Stimulated activated memory B cell treated with anti-CD40 and anti-IgM and Interleukin-4, amounts not matched to agents 10 μg/mL and 1 μg/mL and 100 μg/mL, for 72 hours (primary cell): ENCODE data around the gene SLC25A4.

Source experiments
- ATAC-seq: fragments of 150-1000 bp; cut with Tn5 transposase; 2 replicates; pipeline ENCODE4 v1.10.0; 2021
- H3K27ac Mint-ChIP-seq: one replicate; pipeline ENCODE4 v1.8.0; 2022; ENCODE audit warnings: mild to moderate bottlenecking, mixed read lengths
- H3K27me3 Mint-ChIP-seq: one replicate; pipeline ENCODE4 v1.8.0; 2022; ENCODE audit warnings: mixed read lengths
- H3K36me3 Mint-ChIP-seq: one replicate; pipeline ENCODE4 v1.8.0; 2022; ENCODE audit warnings: mixed read lengths
- H3K4me1 Mint-ChIP-seq: one replicate; pipeline ENCODE4 v1.8.0; 2022; ENCODE audit warnings: mixed read lengths
- H3K4me3 Mint-ChIP-seq: one replicate; pipeline ENCODE4 v1.8.0; 2022; ENCODE audit warnings: mild to moderate bottlenecking, moderate library complexity, mixed read lengths
- H3K9me3 Mint-ChIP-seq: one replicate; pipeline ENCODE4 v1.8.0; 2022; ENCODE audit warnings: mixed read lengths

The SLC25A4 gene

DNA sequence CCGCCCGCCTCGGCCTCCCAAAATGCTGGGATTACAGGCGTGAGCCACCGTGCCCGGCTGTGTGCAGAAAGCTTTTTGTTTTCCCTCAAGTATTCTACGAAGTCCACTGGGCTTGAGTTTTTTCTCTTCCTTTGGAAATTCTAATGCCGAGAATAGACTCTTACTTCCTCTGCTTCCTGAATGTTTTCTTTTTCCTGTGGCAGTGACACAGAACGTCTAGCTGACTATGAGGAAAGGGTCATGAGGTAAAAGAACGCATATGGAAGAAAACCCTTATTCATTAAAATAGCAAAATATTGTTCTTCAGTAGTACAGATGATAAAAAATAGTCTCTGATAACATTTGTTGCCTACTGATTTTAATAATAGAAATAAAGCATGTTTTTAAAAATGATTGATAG is 4.9 kb upstream of the SLC25A4 start:
- H3K36me3 Mint-ChIP-seq, result no peaks in the 10 kb centered on the region
- peaks cover 7% of the 10 kb centered on the region for H3K4me1 Mint-ChIP-seq
- H3K4me3 Mint-ChIP-seq, result no peak overlapping the region
- no peak for ATAC-seq
- H3K27me3 Mint-ChIP-seq, result peaks cover 12% of the 10 kb centered on the region
- H3K9me3 Mint-ChIP-seq, result no peaks in the 10 kb centered on the region
- H3K27ac Mint-ChIP-seq, result no peak overlapping the region

- Mint-ChIP-seq H3K4me1 (peaks cover 15% of the 10 kb centered on the region), H3K4me3 (no peak overlapping the region), H3K27me3 (peaks cover 12% of the 10 kb centered on the region), H3K27ac (no peak overlapping the region), H3K36me3 (no peaks in the 10 kb centered on the region), H3K9me3 (no peaks in the 10 kb centered on the region)
- ATAC-seq, result no peak
Observed at GRCh38 chr4:185139736-185140135, 3.3 kb upstream of the SLC25A4 start.

- no peak overlapping the region for H3K4me3 Mint-ChIP-seq
Observed at GRCh38 chr4:185141777-185142176, 1.3 kb upstream of the SLC25A4 start.

DNA sequence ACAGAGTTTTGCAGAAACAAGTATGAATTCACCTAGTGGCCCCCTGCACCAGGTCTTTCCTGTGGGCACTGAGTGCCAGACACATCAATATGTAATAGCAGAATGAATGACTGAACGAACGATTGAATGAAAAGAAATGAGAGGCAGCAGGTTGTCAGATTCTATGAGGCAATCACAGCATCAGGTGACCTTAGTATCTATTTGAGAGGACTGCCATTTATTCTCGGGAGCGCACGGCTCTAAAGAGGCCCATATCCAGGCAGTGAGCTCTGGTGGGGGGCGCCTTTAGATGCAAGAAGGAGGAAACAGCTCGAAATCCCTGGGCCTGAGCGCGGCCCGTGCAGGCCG is 528 bp upstream of the SLC25A4 start:
- H3K4me1 Mint-ChIP-seq, result peaks cover 15% of the 10 kb centered on the region
- no peaks in the 10 kb centered on the region for H3K9me3 Mint-ChIP-seq
- peak overlapping the region; percentile 87 for H3K4me3 Mint-ChIP-seq
- ATAC-seq, result peak; percentile 48
- peak overlapping the region; percentile 76 for H3K27ac Mint-ChIP-seq
- peaks cover 5% of the 10 kb centered on the region for H3K36me3 Mint-ChIP-seq
- H3K27me3 Mint-ChIP-seq, result peaks cover 8% of the 10 kb centered on the region

More at GRCh38 chr4:185141777-185142176, 1.3 kb upstream of the SLC25A4 start:
- Mint-ChIP-seq H3K9me3 (no peaks in the 10 kb centered on the region), H3K4me1 (peaks cover 15% of the 10 kb centered on the region), H3K36me3 (peaks cover 4% of the 10 kb centered on the region), H3K27ac (no peak overlapping the region), H3K27me3 (peaks cover 12% of the 10 kb centered on the region)
- ATAC-seq, result no peak

- H3K27me3 Mint-ChIP-seq, result no peaks in the 10 kb centered on the region
- H3K9me3 Mint-ChIP-seq, result no peaks in the 10 kb centered on the region
- H3K4me3 Mint-ChIP-seq, result peak overlapping the region; percentile 87
- H3K36me3 Mint-ChIP-seq, result peaks cover 5% of the 10 kb centered on the region
- peaks cover 15% of the 10 kb centered on the region for H3K4me1 Mint-ChIP-seq
- peak; percentile 58 for ATAC-seq
- H3K27ac Mint-ChIP-seq, result peak overlapping the region; percentile 76
Observed at GRCh38 chr4:185143601-185143969, 519 bp downstream of the SLC25A4 start.

GRCh38 chr4:185144601-185145240 is 1.7 kb downstream of the SLC25A4 start:
- peaks cover 9% of the 10 kb centered on the region for H3K36me3 Mint-ChIP-seq
- no peaks in the 10 kb centered on the region for H3K27me3 Mint-ChIP-seq
- H3K4me1 Mint-ChIP-seq, result peaks cover 15% of the 10 kb centered on the region
- no peaks in the 10 kb centered on the region for H3K9me3 Mint-ChIP-seq
- H3K4me3 Mint-ChIP-seq, result no peak overlapping the region
- no peak for ATAC-seq
- H3K27ac Mint-ChIP-seq, result no peak overlapping the region

DNA sequence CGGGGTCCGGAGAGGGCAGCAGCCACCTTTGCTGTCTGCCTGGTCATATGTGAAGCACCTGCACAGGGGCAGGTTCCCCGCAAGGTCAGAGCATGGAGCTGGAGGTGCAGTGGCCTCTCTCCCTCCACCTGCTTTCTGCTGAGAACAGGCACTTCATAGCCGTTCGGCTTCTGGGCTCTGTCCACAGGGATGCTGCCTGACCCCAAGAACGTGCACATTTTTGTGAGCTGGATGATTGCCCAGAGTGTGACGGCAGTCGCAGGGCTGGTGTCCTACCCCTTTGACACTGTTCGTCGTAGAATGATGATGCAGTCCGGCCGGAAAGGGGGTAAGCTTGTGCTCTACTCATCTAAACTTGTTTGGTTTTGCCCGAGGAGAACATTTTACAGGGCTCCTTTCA is 2.5 kb downstream of the SLC25A4 start:
- Mint-ChIP-seq H3K27me3 (no peaks in the 10 kb centered on the region), H3K9me3 (no peaks in the 10 kb centered on the region), H3K27ac (no peak overlapping the region), H3K36me3 (peaks cover 9% of the 10 kb centered on the region), H3K4me1 (peaks cover 15% of the 10 kb centered on the region), H3K4me3 (no peak overlapping the region)
- no peak for ATAC-seq

DNA sequence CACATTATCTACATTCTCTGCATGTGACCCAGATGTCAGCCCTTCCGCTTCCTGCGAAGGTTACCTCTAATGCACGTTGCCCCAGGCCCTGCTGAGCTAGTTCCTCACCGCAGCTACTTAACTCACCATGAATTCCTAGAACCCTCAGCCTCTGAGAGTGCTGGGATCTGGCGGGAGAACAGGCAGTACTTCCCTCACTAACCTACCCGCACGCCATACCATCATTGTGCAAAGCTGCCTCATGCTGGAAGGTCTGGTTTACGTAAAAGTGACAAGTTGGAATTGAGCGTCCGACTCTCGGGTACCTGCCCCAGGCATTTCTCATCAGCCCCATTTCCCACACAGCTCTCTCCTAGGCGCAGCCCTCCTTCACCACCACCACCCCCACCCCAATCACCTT is 6.3 kb downstream of the SLC25A4 start:
- no peak for ATAC-seq
- H3K36me3 Mint-ChIP-seq, result peaks cover 38% of the 10 kb centered on the region
- no peak overlapping the region for H3K4me3 Mint-ChIP-seq
- no peaks in the 10 kb centered on the region for H3K27me3 Mint-ChIP-seq
- no peak overlapping the region for H3K27ac Mint-ChIP-seq
- no peaks in the 10 kb centered on the region for H3K9me3 Mint-ChIP-seq
- no peaks in the 10 kb centered on the region for H3K4me1 Mint-ChIP-seq

DNA sequence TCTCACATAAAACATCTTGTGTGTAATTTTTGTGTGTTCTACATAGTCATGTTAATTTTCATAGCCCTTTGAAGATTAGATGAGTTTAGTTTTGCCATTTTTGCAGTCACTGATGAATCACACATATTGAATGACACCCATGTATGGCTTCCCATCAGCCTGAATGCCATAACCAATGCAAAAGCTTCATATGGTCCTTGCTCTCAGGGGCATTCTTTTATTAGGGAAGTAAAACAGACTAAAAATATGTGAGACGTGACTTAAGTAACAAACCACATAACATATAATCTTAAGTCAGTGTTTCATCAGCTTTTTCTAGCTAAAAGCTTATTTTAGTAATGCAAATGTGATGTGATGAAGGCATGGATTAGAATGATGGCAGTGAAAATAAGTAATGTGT is 8.2 kb downstream of the SLC25A4 start:
- H3K27me3 Mint-ChIP-seq, result no peaks in the 10 kb centered on the region
- no peak overlapping the region for H3K4me3 Mint-ChIP-seq
- no peaks in the 10 kb centered on the region for H3K9me3 Mint-ChIP-seq
- ATAC-seq, result no peak
- H3K4me1 Mint-ChIP-seq, result no peaks in the 10 kb centered on the region
- H3K36me3 Mint-ChIP-seq, result peaks cover 46% of the 10 kb centered on the region
- no peak overlapping the region for H3K27ac Mint-ChIP-seq

GRCh38 chr4:185165605-185166063 is 22.6 kb downstream of the SLC25A4 start:
- peak overlapping the region; percentile 49 for H3K27ac Mint-ChIP-seq
- H3K36me3 Mint-ChIP-seq, result peaks cover 30% of the 10 kb centered on the region
- no peaks in the 10 kb centered on the region for H3K27me3 Mint-ChIP-seq
- no peaks in the 10 kb centered on the region for H3K9me3 Mint-ChIP-seq
- H3K4me1 Mint-ChIP-seq, result peaks cover 17% of the 10 kb centered on the region
- H3K4me3 Mint-ChIP-seq, result peak overlapping the region; percentile 23
- ATAC-seq, result peak; percentile 88

GRCh38 chr4:185167234-185167633 is 24.2 kb downstream of the SLC25A4 start:
- H3K9me3 Mint-ChIP-seq, result no peaks in the 10 kb centered on the region
- H3K27me3 Mint-ChIP-seq, result no peaks in the 10 kb centered on the region
- peaks cover 32% of the 10 kb centered on the region for H3K36me3 Mint-ChIP-seq
- no peak for ATAC-seq
- no peak overlapping the region for H3K27ac Mint-ChIP-seq
- H3K4me3 Mint-ChIP-seq, result no peak overlapping the region
- peaks cover 28% of the 10 kb centered on the region for H3K4me1 Mint-ChIP-seq

DNA sequence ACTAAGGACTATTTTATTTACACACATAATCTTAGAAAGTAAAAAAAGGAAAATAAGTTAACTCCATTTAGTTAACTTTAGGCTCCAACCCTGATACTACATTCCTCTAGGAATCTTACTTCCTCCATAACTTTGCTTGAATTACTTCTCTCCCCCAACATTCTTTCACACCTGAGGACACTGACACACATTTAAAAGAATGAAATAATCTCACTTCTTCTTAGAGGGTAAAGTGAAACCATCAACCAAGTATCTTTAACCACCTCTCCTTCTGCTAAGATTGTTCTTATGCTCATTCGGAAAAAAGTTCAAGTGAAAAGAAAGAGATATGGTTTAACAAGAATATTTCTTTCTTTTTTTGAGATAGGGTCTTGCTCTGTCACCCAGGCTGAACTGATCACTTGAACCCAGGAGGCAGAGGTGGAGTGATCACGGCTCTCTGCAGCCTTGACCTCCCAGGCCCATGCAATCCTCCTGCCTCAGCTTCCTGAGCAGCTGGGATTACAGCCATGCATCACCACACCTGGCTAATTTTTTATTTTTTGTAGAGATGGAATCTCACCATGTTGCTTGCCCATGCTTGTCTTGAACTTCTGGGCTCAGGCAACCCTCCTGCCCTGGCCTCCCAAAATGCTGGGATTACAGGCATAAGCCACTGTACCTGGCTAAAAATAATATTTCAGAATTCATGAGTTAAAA is 28.5 kb downstream of the SLC25A4 start:
- Mint-ChIP-seq H3K4me1 (peaks cover 16% of the 10 kb centered on the region), H3K27ac (peak overlapping the region; percentile 12), H3K9me3 (no peaks in the 10 kb centered on the region), H3K27me3 (no peaks in the 10 kb centered on the region), H3K4me3 (no peak overlapping the region), H3K36me3 (peaks cover 34% of the 10 kb centered on the region)
- peak; percentile 67 for ATAC-seq

DNA sequence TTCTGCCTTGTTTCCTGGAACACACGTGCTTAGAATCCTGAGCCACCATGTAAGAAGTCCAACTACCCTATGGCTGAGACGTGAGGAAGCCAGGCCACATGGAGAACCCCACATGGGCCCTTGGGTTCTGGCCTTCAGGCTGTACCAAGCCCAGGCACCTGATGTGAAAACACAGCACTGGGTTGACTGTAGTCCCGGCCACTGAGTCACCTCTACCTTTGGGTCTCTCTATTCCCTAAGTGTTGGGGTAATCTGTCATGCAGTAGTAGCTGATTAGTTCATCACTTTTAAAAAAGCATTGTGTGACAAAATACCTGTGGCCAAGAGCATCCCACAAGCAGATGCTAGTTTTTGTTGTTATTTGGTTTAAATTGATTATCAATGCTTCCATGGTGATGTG is 36.4 kb downstream of the SLC25A4 start:
- H3K4me3 Mint-ChIP-seq, result no peak overlapping the region
- H3K4me1 Mint-ChIP-seq, result peaks cover 7% of the 10 kb centered on the region
- no peaks in the 10 kb centered on the region for H3K27me3 Mint-ChIP-seq
- no peaks in the 10 kb centered on the region for H3K9me3 Mint-ChIP-seq
- no peak for ATAC-seq
- no peak overlapping the region for H3K27ac Mint-ChIP-seq
- H3K36me3 Mint-ChIP-seq, result peaks cover 22% of the 10 kb centered on the region

GRCh38 chr4:185182239-185182638 is 39.2 kb downstream of the SLC25A4 start:
- Mint-ChIP-seq H3K4me1 (peaks cover 7% of the 10 kb centered on the region), H3K9me3 (no peaks in the 10 kb centered on the region), H3K4me3 (no peak overlapping the region), H3K27ac (no peak overlapping the region), H3K27me3 (no peaks in the 10 kb centered on the region), H3K36me3 (peaks cover 18% of the 10 kb centered on the region)
- ATAC-seq, result no peak

DNA sequence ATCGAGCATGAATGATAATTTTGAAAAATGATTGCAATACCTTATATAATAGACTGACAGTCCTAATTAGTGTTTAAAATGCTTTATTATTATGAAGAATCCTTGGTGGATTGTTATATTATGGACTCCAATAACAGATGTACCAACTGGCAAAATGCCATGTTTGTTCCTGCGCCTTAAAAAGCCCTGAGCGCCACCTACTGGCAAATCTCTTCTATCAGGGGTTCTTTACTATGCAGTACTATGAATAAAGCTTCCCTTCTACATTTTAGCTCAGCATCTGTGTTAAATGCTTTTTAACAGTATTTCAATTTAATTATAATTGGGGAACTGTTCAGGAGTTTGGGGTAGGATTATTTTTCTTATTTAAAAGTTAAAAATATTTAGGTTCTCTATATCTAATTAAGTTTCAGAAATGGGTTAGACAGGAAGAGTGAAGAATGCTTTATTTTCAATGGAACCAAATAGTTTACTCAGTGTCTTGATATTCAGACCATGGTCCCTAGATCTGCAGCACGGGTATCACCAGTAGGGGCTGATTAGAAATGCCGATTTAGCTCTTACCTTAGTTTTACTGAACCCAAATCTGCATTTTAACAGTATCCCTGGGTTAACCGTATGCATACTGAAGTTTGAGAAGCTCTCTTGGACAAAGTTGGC is 40.7 kb downstream of the SLC25A4 start:
- H3K4me1 Mint-ChIP-seq, result peaks cover 11% of the 10 kb centered on the region
- no peak for ATAC-seq
- H3K9me3 Mint-ChIP-seq, result no peaks in the 10 kb centered on the region
- no peaks in the 10 kb centered on the region for H3K27me3 Mint-ChIP-seq
- H3K27ac Mint-ChIP-seq, result no peak overlapping the region
- peaks cover 24% of the 10 kb centered on the region for H3K36me3 Mint-ChIP-seq
- no peak overlapping the region for H3K4me3 Mint-ChIP-seq

DNA sequence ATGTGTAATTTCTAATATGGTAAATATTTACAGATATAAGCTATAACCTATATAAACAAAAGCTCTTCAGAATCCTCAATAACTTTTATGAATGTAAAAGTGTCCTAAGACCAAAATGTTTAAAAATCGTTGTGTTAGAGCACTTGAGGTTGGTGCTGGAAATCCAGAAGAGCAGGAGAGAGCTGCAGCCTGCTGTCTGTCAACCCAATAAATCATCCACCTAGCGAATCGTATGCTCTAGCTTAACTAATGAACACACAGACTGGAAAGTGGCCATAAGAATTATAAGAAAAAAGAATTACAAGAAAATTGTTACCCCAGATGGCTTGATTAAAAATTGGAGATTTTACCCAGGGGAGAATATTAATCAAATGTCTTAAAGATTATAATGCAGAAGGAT is 43.7 kb downstream of the SLC25A4 start:
- Mint-ChIP-seq H3K27ac (no peak overlapping the region), H3K27me3 (no peaks in the 10 kb centered on the region), H3K36me3 (peaks cover 36% of the 10 kb centered on the region), H3K4me3 (no peak overlapping the region), H3K4me1 (peaks cover 25% of the 10 kb centered on the region), H3K9me3 (no peaks in the 10 kb centered on the region)
- no peak for ATAC-seq
